ENCODE measurements around the gene CCDC107.

Gene CCDC107

DNA sequence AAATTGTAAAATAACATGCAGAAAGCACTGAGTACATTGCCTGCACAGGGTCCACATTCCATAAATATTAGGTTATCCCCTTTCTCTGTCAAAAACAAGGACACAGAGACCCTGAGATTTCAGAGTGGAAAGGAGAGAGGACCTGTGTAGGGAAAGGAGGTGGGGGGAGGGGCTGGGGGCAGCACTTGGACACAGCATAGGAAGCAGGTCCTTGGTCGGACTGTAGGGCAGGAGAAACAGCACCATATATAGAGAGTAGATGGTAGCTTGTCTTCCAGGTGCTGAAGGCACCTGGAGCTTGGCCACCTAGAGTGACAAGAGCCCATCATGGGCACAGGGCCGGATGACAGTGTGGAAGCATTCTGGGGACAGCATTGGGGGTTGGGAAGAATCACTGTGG is 29.2 kb downstream of the CCDC107 start:
- TF ChIP-seq CTCF (IDR thresholded peaks at IDR 0.05; ENCODE audit: insufficient read depth, missing control alignments), result no peak
- no peak for DNase-seq (ENCODE audit: insufficient read length, low spot score)
- FAIRE-seq, result no peak

DNA sequence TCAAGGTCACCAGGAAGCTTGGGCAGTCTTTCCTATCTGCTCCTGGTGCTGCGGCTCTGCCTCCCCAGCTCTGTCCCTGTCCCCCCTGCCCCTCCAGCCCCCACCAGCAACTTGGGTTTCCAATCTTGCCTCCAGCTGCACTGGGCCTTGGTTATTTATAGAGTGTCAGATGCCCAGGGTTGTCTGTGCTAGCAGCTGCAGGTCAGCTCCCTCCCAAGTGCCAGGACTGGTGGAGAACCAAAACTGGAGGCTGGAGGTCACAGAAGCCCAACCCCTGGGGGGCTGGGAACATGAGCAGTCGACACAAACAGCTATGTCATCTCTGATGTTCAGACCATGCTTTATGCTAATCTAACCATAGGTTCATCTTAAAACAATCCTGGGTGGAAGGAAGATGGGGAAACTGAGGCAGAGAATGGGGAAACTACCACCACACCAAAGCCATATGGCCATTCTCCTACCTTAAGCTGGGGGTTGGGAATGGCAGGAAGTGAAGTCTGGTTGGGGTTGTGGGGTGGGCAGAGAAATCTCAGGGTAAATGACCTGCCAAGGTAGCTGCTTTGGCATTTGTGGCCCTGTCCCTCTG is 30.0 kb downstream of the CCDC107 start:
- FAIRE-seq (no peak), DNase-seq (ENCODE audit: insufficient read length, low spot score) (no peak)
- no peak for TF ChIP-seq CTCF (IDR thresholded peaks at IDR 0.05; ENCODE audit: insufficient read depth, missing control alignments)

- TF ChIP-seq CTCF (IDR thresholded peaks at IDR 0.05; ENCODE audit: insufficient read depth, missing control alignments), result no peak
- DNase-seq (ENCODE audit: insufficient read length, low spot score) (no peak), FAIRE-seq (no peak)
Observed at GRCh38 chr9:35688558-35689541, 30.8 kb downstream of the CCDC107 start.

GRCh38 chr9:35689542-35690293 is 31.6 kb downstream of the CCDC107 start, which contains the start of gene TPM2:
Gene TPM2, minus strand, starts transcription at chr9:35689925. Its CDS starts 108 bp downstream, at chr9:35689817.
- TF ChIP-seq CTCF (IDR thresholded peaks at IDR 0.05; ENCODE audit: insufficient read depth, missing control alignments), result no peak
- FAIRE-seq (no peak), DNase-seq (ENCODE audit: insufficient read length, low spot score) (no peak)

GRCh38 chr9:35690294-35690613 is 32.2 kb downstream of the CCDC107 start:
- FAIRE-seq (no peak), DNase-seq (ENCODE audit: insufficient read length, low spot score) (no peak)
- TF ChIP-seq CTCF (IDR thresholded peaks at IDR 0.05; ENCODE audit: insufficient read depth, missing control alignments), result no peak

- FAIRE-seq (no peak), DNase-seq (ENCODE audit: insufficient read length, low spot score) (peak; percentile 52)
- no peak for TF ChIP-seq CTCF (IDR thresholded peaks at IDR 0.05; ENCODE audit: insufficient read depth, missing control alignments)
Observed at GRCh38 chr9:35690614-35691333, 32.7 kb downstream of the CCDC107 start.
